H9 (cell line): Measurements from ENCODE around the gene ZNF683. TPM values are rescaled to one million over a fixed set of nuclear protein-coding genes. Genes with fewer than 3 reads are reported as not detected.

Experiments used
- DNase-seq: peaks from one replicate; pipeline ENCODE4 v3.0.0-alpha.2; 2017
- H2AFZ ChIP-seq: one replicate; pipeline ENCODE4 v1.6.1; 2013; ENCODE audit warnings: mild to moderate bottlenecking, low read length, control low read depth, moderate library complexity
- H2AK5ac ChIP-seq: 2 replicates; pipeline ENCODE4 v1.6.1; 2013; ENCODE audit warnings: low read length, control low read depth, mixed read lengths; ENCODE audit not compliant: insufficient read length
- H2BK120ac ChIP-seq: one replicate; pipeline ENCODE4 v1.6.1; 2013; ENCODE audit warnings: low read depth, mild to moderate bottlenecking, low read length, control low read depth, inconsistent platforms; ENCODE audit not compliant: poor library complexity, severe bottlenecking
- H2BK12ac ChIP-seq: 2 replicates; pipeline ENCODE4 v1.6.1; 2013; ENCODE audit warnings: low read length, control low read depth, mixed read lengths, low read depth; ENCODE audit not compliant: insufficient read length
- H2BK15ac ChIP-seq: 2 replicates; pipeline ENCODE4 v1.6.1; 2013; ENCODE audit warnings: low read depth, low read length, control low read depth
- H2BK20ac ChIP-seq: one replicate; pipeline ENCODE4 v1.6.1; 2013; ENCODE audit warnings: low read depth, mild to moderate bottlenecking, low read length, control low read depth, inconsistent platforms; ENCODE audit not compliant: poor library complexity, severe bottlenecking
- H2BK5ac ChIP-seq: 2 replicates; pipeline ENCODE4 v1.6.1; 2013; ENCODE audit warnings: low read length, control low read depth, mixed read lengths; ENCODE audit not compliant: insufficient read length
- H3K14ac ChIP-seq: 2 replicates; pipeline ENCODE4 v1.6.1; 2013; ENCODE audit warnings: low read length, control low read depth; ENCODE audit not compliant: insufficient read depth
- H3K18ac ChIP-seq: 2 replicates; pipeline ENCODE4 v1.6.1; 2013; ENCODE audit warnings: low read depth, mild to moderate bottlenecking, mixed read lengths, low read length, control low read depth; ENCODE audit not compliant: insufficient read length
- H3K23ac ChIP-seq: 2 replicates; pipeline ENCODE4 v1.6.1; 2013; ENCODE audit warnings: low read length, control low read depth, mixed read lengths, low read depth; ENCODE audit not compliant: insufficient read length
- H3K23me2 ChIP-seq: 2 replicates; pipeline ENCODE4 v1.6.1; 2013; ENCODE audit warnings: low read depth, mild to moderate bottlenecking, mixed read lengths, low read length, control low read depth; ENCODE audit not compliant: insufficient read length, poor library complexity, severe bottlenecking
- H3K27ac ChIP-seq: 2 replicates; pipeline ENCODE4 v1.5.1; 2013; ENCODE audit warnings: low read length, control low read depth, mixed read lengths, low read depth; ENCODE audit not compliant: insufficient read length
- H3K27me3 ChIP-seq: 2 replicates; pipeline ENCODE4 v1.6.1; 2013; ENCODE audit warnings: low read length, control low read depth, inconsistent platforms; ENCODE audit not compliant: insufficient read depth
- H3K4ac ChIP-seq: 2 replicates; pipeline ENCODE4 v1.6.1; 2013; ENCODE audit warnings: low read depth, mild to moderate bottlenecking, control low read depth, inconsistent platforms, low read length, moderate library complexity
- H3K4me1 ChIP-seq: 2 replicates; pipeline ENCODE4 v1.6.1; 2013; ENCODE audit warnings: low read length, control low read depth, inconsistent platforms; ENCODE audit not compliant: insufficient read depth
- H3K4me2 ChIP-seq: 2 replicates; pipeline ENCODE4 v1.6.1; 2013; ENCODE audit warnings: low read length, control low read depth, mixed read lengths; ENCODE audit not compliant: insufficient read length, insufficient read depth
- H3K56ac ChIP-seq: 2 replicates; pipeline ENCODE4 v1.6.1; 2013; ENCODE audit warnings: low read depth, mild to moderate bottlenecking, mixed read lengths, low read length, control low read depth; ENCODE audit not compliant: insufficient read length
- H3K79me1 ChIP-seq: 2 replicates; pipeline ENCODE4 v1.6.1; 2013; ENCODE audit warnings: low read depth, mild to moderate bottlenecking, moderate library complexity, low read length, control low read depth, inconsistent platforms; ENCODE audit not compliant: insufficient read depth, poor library complexity, severe bottlenecking
- H3K79me2 ChIP-seq: 2 replicates; pipeline ENCODE4 v1.6.1; 2013; ENCODE audit warnings: low read length, control low read depth, inconsistent platforms; ENCODE audit not compliant: insufficient read depth
- H3K9ac ChIP-seq: 2 replicates; pipeline ENCODE4 v1.6.1; 2013; ENCODE audit warnings: low read length, control low read depth, mixed read lengths; ENCODE audit not compliant: insufficient read length; ENCODE audit errors: extremely low read depth
- H3K9me3 ChIP-seq: one replicate; pipeline ENCODE4 v1.6.1; 2013; ENCODE audit warnings: low read depth, low read length, inconsistent platforms; ENCODE audit not compliant: control insufficient read depth
- H3T11ph ChIP-seq: one replicate; pipeline ENCODE4 v1.6.1; 2013; ENCODE audit warnings: mild to moderate bottlenecking, low read length, control low read depth, inconsistent platforms
- H4K20me1 ChIP-seq: one replicate; pipeline ENCODE4 v1.6.1; 2013; ENCODE audit not compliant: control insufficient read depth, insufficient read length, insufficient read depth
- H4K5ac ChIP-seq: 2 replicates; pipeline ENCODE4 v1.6.1; 2013; ENCODE audit warnings: low read depth, mild to moderate bottlenecking, mixed read lengths, low read length, control low read depth; ENCODE audit not compliant: insufficient read length
- H4K8ac ChIP-seq: replicated peaks from 2 replicates; pipeline ENCODE4 v1.6.1; 2013; ENCODE audit warnings: low read length, control low read depth, mixed read lengths, low read depth; ENCODE audit not compliant: insufficient read length
- H4K91ac ChIP-seq: 2 replicates; pipeline ENCODE4 v1.6.1; 2013; ENCODE audit warnings: low read depth, mild to moderate bottlenecking, moderate library complexity, mixed read lengths, low read length, control low read depth; ENCODE audit not compliant: insufficient read length
- H3K27ac Mint-ChIP-seq, 3 experiments: 2 replicates in 2 of 3; 3 replicates in 1 of 3; pipeline ENCODE4 v1.8.0; 2020 to 2021; ENCODE audit warnings: mixed read lengths in 3 of 3, mild to moderate bottlenecking in 1 of 3, moderate library complexity in 1 of 3
- H3K27me3 Mint-ChIP-seq: 2 replicates; pipeline ENCODE4 v1.8.0; 2021; ENCODE audit warnings: low read depth, mild to moderate bottlenecking, moderate library complexity, mixed read lengths
- H3K36me3 Mint-ChIP-seq, 3 experiments: 2 replicates in 2 of 3; 3 replicates in 1 of 3; pipeline ENCODE4 v1.8.0; 2020 to 2021; ENCODE audit warnings: low read depth in 3 of 3, mixed read lengths in 3 of 3; ENCODE audit not compliant: insufficient read depth in 1 of 3
- H3K4me1 Mint-ChIP-seq, 2 experiments: 2 replicates each; pipeline ENCODE4 v1.8.0; 2020; ENCODE audit warnings: mixed read lengths in 2 of 2
- H3K4me3 Mint-ChIP-seq, 2 experiments: 2 replicates in 1 of 2; 3 replicates in 1 of 2; pipeline ENCODE4 v1.8.0; 2020 to 2021; ENCODE audit warnings: mild to moderate bottlenecking in 2 of 2, mixed read lengths in 2 of 2, moderate library complexity in 1 of 2
- H3K9me3 Mint-ChIP-seq, 2 experiments: 2 replicates in 1 of 2; 3 replicates in 1 of 2; pipeline ENCODE4 v1.8.0; 2020; ENCODE audit warnings: mild to moderate bottlenecking in 2 of 2, mixed read lengths in 2 of 2, moderate library complexity in 1 of 2
- CTCF ChIP-seq: fragments of 200-600 bp; sonication (generic); conservative IDR thresholded peaks from 3 replicates; pipeline ENCODE4 v1.8.0; 2021; ENCODE audit warnings: antibody characterized with exemption, mild to moderate bottlenecking
- WGBS: extraction: QIAGEN DNeasy Blood & Tissue Kit; methylation state at CpG from one replicate; pipeline ENCODE4 v1.1.7; 2013; ENCODE audit warnings: missing lambda C conversion rate, low lambda C conversion rate, mixed read lengths; ENCODE audit not compliant: insufficient read length; ENCODE audit errors: extremely low coverage; 5-methylcytosine and 5-hydroxymethylcytosine counted together
- total RNA-seq: library from RNA; stranded (reverse); gene quantifications from 2 replicates; pipeline ENCODE4 v1.2.1, GENCODE V29; 2021

The ZNF683 gene
- total RNA-seq, 1 experiment from 2014 or later, result not detected

- Histone ChIP-seq H2BK12ac (peak overlapping the region; percentile 89), H2BK15ac (no peak overlapping the region), H3K9me3 (no peaks in the 10 kb centered on the region), H3K79me1 (no peaks in the 10 kb centered on the region), H3K14ac (peak overlapping the region; percentile 88; the same call in 1 of the 2 replicates), H3K56ac (no peak overlapping the region), H3K23me2 (peaks cover 43% of the 10 kb centered on the region), H2AFZ (no peak overlapping the region), H3K4me1 (peaks cover 6% of the 10 kb centered on the region), H2BK20ac (no peak overlapping the region), H3K27me3 (no peaks in the 10 kb centered on the region), H2AK5ac (no peak overlapping the region), H3K4ac (no peak overlapping the region; the same call in 1 of the 2 replicates), H3T11ph (no peak overlapping the region), H2BK5ac (peak overlapping the region; percentile 80), H4K20me1 (no peaks in the 10 kb centered on the region), H3K9ac (peak overlapping the region; percentile 75), H4K8ac (no peak overlapping the region), H3K23ac (no peak overlapping the region), H2BK120ac (no peak overlapping the region), H4K91ac (peak overlapping the region; percentile 94), H4K5ac (peak overlapping the region; percentile 86), H3K18ac (peak overlapping the region; percentile 76), H3K79me2 (peaks cover 20% of the 10 kb centered on the region; the same call in 1 of the 2 replicates), H3K27ac (peak overlapping the region; percentile 90), H3K4me2 (peak overlapping the region; percentile 89)
- H3K9me3 Mint-ChIP-seq, result no peaks in the 10 kb centered on the region; a peak in 1 of 5 replicates
- peak; percentile 70 for DNase-seq
- peaks cover 32 to 33% of the 10 kb centered on the region in 2 experiments for H3K4me1 Mint-ChIP-seq
- H3K27me3 Mint-ChIP-seq, result peaks cover 2% of the 10 kb centered on the region; the same call in 1 of the 2 replicates
- peak overlapping the region; percentile 91 to 96 (median 94) for H3K27ac Mint-ChIP-seq
- no CpG with 5 or more reads among the region's 16 CpGs for WGBS
- TF ChIP-seq CTCF, result no peak
- H3K4me3 Mint-ChIP-seq, result peak overlapping the region; percentile 99
- peaks cover 30 to 36% (median 36%) of the 10 kb centered on the region in 3 experiments for H3K36me3 Mint-ChIP-seq
Observed at GRCh38 chr1:26409191-26409807, 36.7 kb upstream of the ZNF683 start.
